IgD-negative memory B cell (primary cell): ENCODE results near the gene MAP3K14. TPM values are rescaled to one million over a fixed set of nuclear protein-coding genes. Genes with fewer than 3 reads are reported as not detected.
"Not testable (repeated sequence)": the region's sequence is repeated elsewhere in the genome, so short reads cannot be mapped to it uniquely, and the experiment has no call there.

Experiments
- H3K27ac Mint-ChIP-seq, 3 donors: one replicate each; pipeline ENCODE4 v1.8.0; 2020 to 2022; ENCODE audit warnings: mild to moderate bottlenecking in 3 of 3, mixed read lengths in 3 of 3, moderate library complexity in 1 of 3
- H3K27me3 Mint-ChIP-seq: one replicate; pipeline ENCODE4 v1.8.0; 2021; ENCODE audit warnings: mixed read lengths
- H3K36me3 Mint-ChIP-seq: one replicate; pipeline ENCODE4 v1.8.0; 2020; ENCODE audit warnings: mild to moderate bottlenecking, mixed read lengths
- H3K4me1 Mint-ChIP-seq, 3 donors: one replicate each; pipeline ENCODE4 v1.8.0; 2020 to 2022; ENCODE audit warnings: mixed read lengths in 3 of 3, mild to moderate bottlenecking in 1 of 3
- H3K4me3 Mint-ChIP-seq, 4 donors: one replicate each; pipeline ENCODE4 v1.8.0; 2020 to 2022; ENCODE audit warnings: mild to moderate bottlenecking in 4 of 4, mixed read lengths in 4 of 4, moderate library complexity in 3 of 4
- H3K9me3 Mint-ChIP-seq, 3 donors: one replicate each; pipeline ENCODE4 v1.8.0; 2020 to 2021; ENCODE audit warnings: mixed read lengths in 3 of 3, mild to moderate bottlenecking in 1 of 3
- polyA plus RNA-seq: library from polyadenylated mRNA; unstranded; fragments of 300-500 nt; fragmentation: Illumina TruSeq; gene quantifications from one replicate; pipeline ENCODE4 v1.2.3, GENCODE V29; 2021

Gene MAP3K14
- polyA plus RNA-seq, 1 donor from 2014 or later = 31.5 TPM

GRCh38 chr17:45302649-45303173 is 14.1 kb downstream of the MAP3K14 start:
- H3K27ac Mint-ChIP-seq = peak overlapping the region; percentile 86 to 95 (median 94)
- H3K9me3 Mint-ChIP-seq = no peaks in the 10 kb centered on the region
- peaks cover 1% of the 10 kb centered on the region for H3K27me3 Mint-ChIP-seq
- peaks cover 5% of the 10 kb centered on the region for H3K36me3 Mint-ChIP-seq
- H3K4me1 Mint-ChIP-seq = peaks cover 56 to 71% (median 68%) of the 10 kb centered on the region in 3 donors
- H3K4me3 Mint-ChIP-seq = peak overlapping the region; percentile 66 to 96 (median 83)

GRCh38 chr17:45302220-45302619 is 14.6 kb downstream of the MAP3K14 start:
- not testable (repeated sequence) for H3K9me3 Mint-ChIP-seq, H3K36me3 Mint-ChIP-seq, H3K27me3 Mint-ChIP-seq
- H3K27ac Mint-ChIP-seq = peak overlapping the region; percentile 86 to 95 (median 94)
- H3K4me1 Mint-ChIP-seq = peaks cover 53 to 68% (median 66%) of the 10 kb centered on the region in 3 donors
- peak overlapping the region in 3 of 4 donors; percentile 77 to 89 (median 83) for H3K4me3 Mint-ChIP-seq

- peaks cover 3% of the 10 kb centered on the region for H3K36me3 Mint-ChIP-seq
- H3K4me1 Mint-ChIP-seq = peaks cover 58 to 72% (median 71%) of the 10 kb centered on the region in 3 donors
- H3K27me3 Mint-ChIP-seq = peaks cover 1% of the 10 kb centered on the region
- no peaks in the 10 kb centered on the region for H3K9me3 Mint-ChIP-seq
- H3K4me3 Mint-ChIP-seq = peak overlapping the region in 3 of 4 donors; percentile 23 to 88 (median 83)
- peak overlapping the region; percentile 23 to 82 (median 73) for H3K27ac Mint-ChIP-seq
Observed at GRCh38 chr17:45301674-45302073, 15.1 kb downstream of the MAP3K14 start.

- peaks cover 1% of the 10 kb centered on the region for H3K27me3 Mint-ChIP-seq
- H3K36me3 Mint-ChIP-seq = peaks cover 5% of the 10 kb centered on the region
- H3K27ac Mint-ChIP-seq = peak overlapping the region; percentile 28 to 87 (median 62)
- peak overlapping the region in 3 of 4 donors; percentile 4 to 92 (median 39) for H3K4me3 Mint-ChIP-seq
- H3K9me3 Mint-ChIP-seq = no peaks in the 10 kb centered on the region
- peaks cover 62 to 79% (median 76%) of the 10 kb centered on the region in 3 donors for H3K4me1 Mint-ChIP-seq
Observed at GRCh38 chr17:45300060-45300751, 16.6 kb downstream of the MAP3K14 start.

GRCh38 chr17:45299361-45299760 is 17.5 kb downstream of the MAP3K14 start:
- Mint-ChIP-seq H3K4me3 (peak overlapping the region in 2 of 4 donors; percentile 88 to 92), H3K36me3 (peaks cover 4% of the 10 kb centered on the region), H3K27ac (peak overlapping the region in 2 of 3 donors; percentile 53 to 86), H3K27me3 (peaks cover 1% of the 10 kb centered on the region), H3K4me1 (peaks cover 59 to 79% (median 75%) of the 10 kb centered on the region in 3 donors), H3K9me3 (no peaks in the 10 kb centered on the region)

- H3K27ac Mint-ChIP-seq = peak overlapping the region; percentile 43 to 65 (median 53)
- H3K36me3 Mint-ChIP-seq = peaks cover 3% of the 10 kb centered on the region
- H3K4me3 Mint-ChIP-seq = peak overlapping the region; percentile 21 to 88 (median 28)
- H3K9me3 Mint-ChIP-seq = no peaks in the 10 kb centered on the region
- peaks cover 1% of the 10 kb centered on the region for H3K27me3 Mint-ChIP-seq
- peaks cover 59 to 82% (median 76%) of the 10 kb centered on the region in 3 donors for H3K4me1 Mint-ChIP-seq
Observed at GRCh38 chr17:45298546-45299285, 18.1 kb downstream of the MAP3K14 start.

- Mint-ChIP-seq H3K27ac (peak overlapping the region; percentile 71 to 92 (median 88)), H3K9me3 (no peaks in the 10 kb centered on the region), H3K4me3 (peak overlapping the region in 2 of 4 donors; percentile 31 to 74), H3K27me3 (peaks cover 1% of the 10 kb centered on the region), H3K4me1 (peaks cover 53 to 86% (median 77%) of the 10 kb centered on the region in 3 donors), H3K36me3 (peaks cover 3% of the 10 kb centered on the region)
Observed at GRCh38 chr17:45296833-45297124, 20.0 kb downstream of the MAP3K14 start.

GRCh38 chr17:45296003-45296832 is 20.6 kb downstream of the MAP3K14 start:
- H3K4me3 Mint-ChIP-seq = peak overlapping the region; percentile 22 to 86 (median 52)

GRCh38 chr17:45294506-45294905 is 22.3 kb downstream of the MAP3K14 start:
- Mint-ChIP-seq H3K4me3 (peak overlapping the region in 2 of 4 donors; percentile 3 to 57), H3K36me3 (peaks cover 3% of the 10 kb centered on the region), H3K27me3 (peaks cover 1% of the 10 kb centered on the region)

More at GRCh38 chr17:45296003-45296832, 20.6 kb downstream of the MAP3K14 start:
- H3K27me3 Mint-ChIP-seq = peaks cover 1% of the 10 kb centered on the region
- H3K27ac Mint-ChIP-seq = peak overlapping the region; percentile 71 to 92 (median 88)
- no peaks in the 10 kb centered on the region for H3K9me3 Mint-ChIP-seq
- H3K36me3 Mint-ChIP-seq = peaks cover 3% of the 10 kb centered on the region
- H3K4me1 Mint-ChIP-seq = peaks cover 56 to 89% (median 78%) of the 10 kb centered on the region in 3 donors

GRCh38 chr17:45293413-45294211 is 23.2 kb downstream of the MAP3K14 start:
- H3K27ac Mint-ChIP-seq = peak overlapping the region in 2 of 3 donors; percentile 33 to 47
- H3K9me3 Mint-ChIP-seq = no peaks in the 10 kb centered on the region
- peak overlapping the region in 1 of 4 donors; percentile 79 for H3K4me3 Mint-ChIP-seq
- H3K4me1 Mint-ChIP-seq = peaks cover 48 to 72% (median 66%) of the 10 kb centered on the region in 3 donors
- H3K36me3 Mint-ChIP-seq = peaks cover 3% of the 10 kb centered on the region
- no peaks in the 10 kb centered on the region for H3K27me3 Mint-ChIP-seq

More at GRCh38 chr17:45294506-45294905, 22.3 kb downstream of the MAP3K14 start:
- Mint-ChIP-seq H3K27ac (peak overlapping the region in 1 of 3 donors; percentile 80), H3K4me1 (peaks cover 52 to 80% (median 75%) of the 10 kb centered on the region in 3 donors), H3K9me3 (no peaks in the 10 kb centered on the region)

- H3K27ac Mint-ChIP-seq = peak overlapping the region in 2 of 3 donors; percentile 23 to 28
- no peaks in the 10 kb centered on the region for H3K27me3 Mint-ChIP-seq
- peaks cover 41 to 65% (median 60%) of the 10 kb centered on the region in 3 donors for H3K4me1 Mint-ChIP-seq
- no peaks in the 10 kb centered on the region for H3K9me3 Mint-ChIP-seq
- H3K36me3 Mint-ChIP-seq = peaks cover 3% of the 10 kb centered on the region
- H3K4me3 Mint-ChIP-seq = no peak overlapping the region
Observed at GRCh38 chr17:45292696-45293412, 24.0 kb downstream of the MAP3K14 start.

GRCh38 chr17:45291171-45291805 is 25.5 kb downstream of the MAP3K14 start:
- peak overlapping the region in 3 of 4 donors; percentile 18 to 83 (median 71) for H3K4me3 Mint-ChIP-seq
- H3K9me3 Mint-ChIP-seq = no peaks in the 10 kb centered on the region
- no peaks in the 10 kb centered on the region for H3K36me3 Mint-ChIP-seq
- H3K27me3 Mint-ChIP-seq = no peaks in the 10 kb centered on the region
- peaks cover 30 to 58% (median 51%) of the 10 kb centered on the region in 3 donors for H3K4me1 Mint-ChIP-seq
- peak overlapping the region; percentile 63 to 84 (median 66) for H3K27ac Mint-ChIP-seq
